GM21576 (cell line): ENCODE data around the gene NSRP1.
"Not testable (repeated sequence)": the region's sequence is repeated elsewhere in the genome, so short reads cannot be mapped to it uniquely, and the experiment has no call there.

Experiments used
- ATAC-seq: cut with Tn5 transposase; IDR thresholded peaks from one replicate; pipeline ENCODE4 v1.9.1; 2021; ENCODE audit warnings: mild to moderate bottlenecking, moderate library complexity; ENCODE audit not compliant: unreplicated experiment

NSRP1 gene

DNA sequence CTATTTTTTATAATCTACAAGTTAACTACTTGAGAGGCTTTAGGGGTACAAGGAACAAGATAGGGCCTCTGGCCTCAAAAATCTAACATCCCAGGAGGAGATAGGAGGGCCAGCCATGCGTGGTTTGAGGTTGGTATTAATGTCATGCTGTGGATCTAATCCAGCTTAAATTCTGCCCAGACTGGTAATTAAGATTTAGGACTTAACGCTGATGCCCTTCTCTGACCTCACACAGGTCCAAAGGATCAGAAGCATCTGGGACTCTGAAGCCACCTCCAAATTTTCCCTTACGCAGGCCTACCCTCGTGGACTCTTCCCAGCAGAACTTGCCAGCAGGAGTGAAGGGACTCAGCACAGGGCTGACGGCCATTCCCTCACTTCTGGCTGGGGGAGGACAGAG is 103.8 kb downstream of the NSRP1 start:
- no peak for ATAC-seq

GRCh38 chr17:30221346-30221745 is 104.7 kb downstream of the NSRP1 start:
- ATAC-seq: no peak

GRCh38 chr17:30222251-30222650 is 105.6 kb downstream of the NSRP1 start:
- ATAC-seq: no peak

DNA sequence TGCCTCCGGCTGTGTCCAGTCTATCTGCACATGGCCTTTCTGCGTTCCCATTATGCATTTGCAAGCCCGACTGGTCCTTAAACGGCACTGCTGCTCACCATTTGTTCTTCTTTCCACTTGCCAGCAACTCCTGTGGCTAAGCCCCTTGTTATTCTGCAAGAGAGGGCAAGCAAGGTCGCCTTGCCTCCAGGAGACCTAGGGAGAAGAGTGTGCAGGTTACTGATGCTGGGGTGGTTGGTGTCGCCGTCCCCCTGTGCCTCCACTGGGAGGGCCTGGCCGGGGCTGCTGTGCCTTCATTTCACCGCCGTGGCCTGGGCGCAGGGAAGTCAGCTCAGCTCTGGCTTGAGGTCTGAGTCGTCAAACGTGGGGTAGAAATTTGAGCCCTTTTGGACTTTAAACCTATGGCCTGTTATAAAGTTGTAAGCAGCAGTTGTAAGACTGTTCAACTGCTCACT is 106.1 kb downstream of the NSRP1 start:
- no peak for ATAC-seq

- ATAC-seq: no peak
Observed at GRCh38 chr17:30224419-30224960, 107.9 kb downstream of the NSRP1 start.

DNA sequence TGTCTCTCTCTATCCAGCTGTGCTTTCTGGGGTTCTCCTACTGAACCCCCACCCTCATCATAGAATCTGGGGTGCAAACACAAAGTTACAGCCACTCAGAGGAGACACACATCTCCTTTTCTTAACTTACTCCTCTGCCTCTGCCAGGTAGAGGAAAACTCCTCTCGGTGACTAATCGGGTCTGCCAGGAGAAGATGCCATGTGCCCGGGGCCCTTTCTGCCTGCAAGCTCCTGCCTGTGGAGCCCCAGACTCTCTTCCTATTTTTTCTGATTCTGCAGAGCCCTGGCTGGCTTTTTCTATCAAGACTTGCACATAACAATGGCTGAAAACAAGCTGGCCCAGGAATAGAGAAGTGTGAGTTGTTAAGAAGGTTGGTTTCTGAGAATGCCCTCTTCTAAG is 108.5 kb downstream of the NSRP1 start:
- ATAC-seq: no peak

DNA sequence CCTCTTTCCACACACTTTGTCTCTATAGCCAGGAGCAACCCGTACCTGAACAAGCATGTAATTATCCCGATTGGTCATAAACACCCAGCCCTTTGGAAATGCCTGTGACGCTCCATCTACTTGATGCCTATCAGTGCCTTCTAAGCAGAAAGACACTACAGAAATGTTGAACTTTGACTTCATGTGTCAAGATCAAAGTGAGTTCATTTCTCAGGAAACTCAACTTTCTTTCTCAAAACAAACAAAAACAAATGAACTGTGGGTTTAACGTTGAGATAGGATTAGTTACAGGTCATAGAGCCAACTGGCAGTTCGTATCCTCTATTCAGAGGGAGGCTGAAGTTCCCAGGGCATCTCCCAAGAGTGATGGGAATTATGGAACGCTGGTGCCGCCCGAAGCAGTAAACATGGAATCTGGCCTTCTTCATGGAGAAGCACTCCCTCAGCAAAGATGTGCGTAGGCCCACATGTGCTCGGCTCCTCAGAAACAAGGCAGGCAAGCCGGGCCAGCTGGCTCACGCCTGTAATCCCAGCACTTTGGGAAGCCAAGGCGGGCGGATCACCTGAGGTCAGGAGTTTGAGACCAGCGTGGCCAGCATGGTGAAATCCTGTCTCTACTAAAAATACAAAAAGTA is 109.4 kb downstream of the NSRP1 start:
- no peak for ATAC-seq

DNA sequence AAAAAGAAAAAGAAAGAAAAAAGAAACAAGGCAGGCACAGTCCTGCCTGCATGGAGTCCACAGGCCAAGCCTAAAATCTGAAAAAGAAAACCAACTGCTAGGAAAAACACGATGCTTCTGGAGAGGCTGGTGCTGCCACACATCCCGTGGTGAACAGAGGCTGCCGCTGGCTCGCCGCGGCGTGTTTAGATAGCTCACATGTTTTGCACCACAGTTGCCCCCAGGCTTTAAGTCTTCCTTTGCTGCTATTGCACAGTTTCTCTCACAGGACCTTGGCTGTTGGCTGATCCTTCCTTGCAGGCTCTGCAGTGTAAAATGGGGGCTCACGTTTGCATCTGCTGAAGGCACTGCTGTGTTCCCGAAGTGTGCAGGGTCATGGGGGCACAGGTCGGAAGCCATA is 110.3 kb downstream of the NSRP1 start:
- ATAC-seq: no peak

GRCh38 chr17:30228011-30228410 is 111.4 kb downstream of the NSRP1 start:
- ATAC-seq: no peak

DNA sequence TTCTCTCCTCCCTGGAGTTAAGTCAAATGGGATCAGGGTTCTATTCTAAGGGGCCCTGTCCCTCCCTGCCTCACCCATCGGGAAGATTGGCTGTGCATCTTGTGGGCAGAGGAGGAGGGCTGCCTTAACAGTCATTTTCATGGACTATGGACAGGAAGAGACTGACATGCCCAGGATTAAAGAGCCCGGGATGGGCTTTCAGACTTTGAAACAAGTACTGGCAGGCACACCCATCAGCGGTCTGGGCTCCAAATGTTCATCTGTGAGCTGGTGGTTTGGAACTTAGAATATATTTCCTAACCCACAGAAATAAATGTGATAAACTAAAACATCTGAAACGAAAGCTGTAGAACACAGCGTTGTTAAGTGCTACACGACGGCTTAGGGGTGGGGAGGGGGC is 112.4 kb downstream of the NSRP1 start:
- ATAC-seq: no peak

- ATAC-seq: not testable (repeated sequence)
Observed at GRCh38 chr17:30230009-30230408, 113.4 kb downstream of the NSRP1 start.

GRCh38 chr17:30230596-30231125 is 114.0 kb downstream of the NSRP1 start:
- no peak for ATAC-seq

- no peak for ATAC-seq
Observed at GRCh38 chr17:30232015-30232823, 115.6 kb downstream of the NSRP1 start.

DNA sequence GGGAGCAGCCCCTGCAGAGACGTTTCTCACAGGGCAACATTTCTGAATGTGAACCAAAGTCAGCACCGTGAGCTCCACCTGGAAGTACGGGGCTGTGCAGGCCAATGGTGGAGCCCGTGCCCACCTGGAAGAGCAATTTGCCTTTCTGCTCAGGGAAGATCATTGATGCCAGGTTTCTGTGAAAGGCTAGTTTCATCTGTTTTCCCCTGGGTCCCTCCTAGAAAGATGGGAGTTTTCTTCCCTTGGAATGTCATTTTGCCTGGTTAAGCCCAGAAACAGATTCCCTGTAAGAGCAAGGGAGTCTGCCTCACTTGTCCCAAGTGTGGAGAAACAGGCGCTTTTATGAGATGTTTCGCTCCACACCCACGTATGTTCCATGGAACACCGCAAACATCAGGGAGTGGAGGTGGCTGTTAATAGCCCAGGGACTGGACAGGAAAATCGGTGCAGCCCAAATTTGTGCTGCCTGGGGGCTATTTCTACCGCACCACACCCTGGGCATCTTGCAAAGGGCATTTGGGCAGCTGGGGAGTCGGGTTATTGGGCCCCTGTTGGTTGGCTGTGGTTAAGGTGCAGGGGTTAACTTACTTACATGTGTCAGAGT is 116.3 kb downstream of the NSRP1 start:
- no peak for ATAC-seq

DNA sequence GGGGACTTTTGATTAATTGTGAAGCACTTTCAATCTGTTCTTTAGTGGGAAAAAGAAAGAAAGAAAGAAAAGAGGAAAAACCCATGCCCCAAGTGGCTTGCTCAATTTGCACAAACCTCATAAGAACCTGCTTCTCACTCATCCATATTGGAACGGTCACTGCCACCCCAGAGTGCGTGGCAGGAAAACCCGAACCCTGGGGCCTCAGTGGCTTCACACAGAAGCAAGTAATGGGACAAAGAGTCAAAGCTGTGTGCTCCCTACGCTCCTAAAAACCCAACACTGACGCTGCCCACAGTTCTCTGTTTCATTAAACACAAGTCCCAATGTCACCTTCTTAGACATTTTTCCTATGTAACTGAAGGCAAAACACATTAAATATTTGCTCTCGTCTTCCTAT is 117.7 kb downstream of the NSRP1 start:
- no peak for ATAC-seq

- ATAC-seq: no peak
Observed at GRCh38 chr17:30234964-30235363, 118.3 kb downstream of the NSRP1 start.

GRCh38 chr17:30235386-30236296 is 119.0 kb downstream of the NSRP1 start, which contains the start of gene SLC6A4:
TSS of gene SLC6A4 (minus strand) at chr17:30235697. CDS start at chr17:30221958, 13,739 bp downstream.
- no peak for ATAC-seq
